ENCODE measurements around the gene RNF214.

- TF ChIP-seq CTCF (IDR thresholded peaks at IDR 0.05; ENCODE audit: borderline replicate concordance, extremely low read depth, low read length, poor library complexity, severe bottlenecking) (no peak), EZH2 (IDR thresholded peaks at IDR 0.05; ENCODE audit: borderline replicate concordance, low read depth, low read length, severe bottlenecking) (peak; percentile 96)
These were observed 83.9 kb downstream of the RNF214 start, which contains the start of gene BACE1 for GRCh38 chr11:117316197-117316961.
